ENCODE results near the gene TMEM132D. TPM values are rescaled to one million over a fixed set of nuclear protein-coding genes. Genes with fewer than 3 reads are reported as not detected.

The TMEM132D gene
- total and polyA plus RNA-seq, 2 of the 8 experiments (the other 6 are each of a cell fraction or from before 2014, with no cell fraction given): 3.5 to 10.1 TPM

GRCh38 chr12:129373746-129374145, 530.1 kb downstream of the TMEM132D start:
- Histone ChIP-seq H3K4me2 (ENCODE audit: insufficient read depth in 1 of 2, low read depth in 2 of 2, low read length in 2 of 2) (no peak overlapping the region), H3K9ac (replicated peaks in 1 of 4; ENCODE audit: extremely low read depth in 1 of 4, low read depth in 3 of 4, low read length in 3 of 4) (no peak overlapping the region), H4K20me1 (replicated peaks in 1 of 2; ENCODE audit: control insufficient read depth in 1 of 2, insufficient read depth in 2 of 2, low read length in 2 of 2) (peaks cover 0 to 3% of the 10 kb centered on the region in 2 experiments), H3K4me3 (ENCODE audit: extremely low read depth in 1 of 4, insufficient read depth in 2 of 4, low read depth in 3 of 4, low read length in 4 of 4) (no peak overlapping the region), H3K27me3 (replicated peaks in 1 of 4; ENCODE audit: control insufficient read depth in 3 of 4, extremely low read depth in 1 of 4, insufficient read depth in 3 of 4, low read length in 3 of 4) (no peaks in the 10 kb centered on the region), H3K36me3 (ENCODE audit: control insufficient read depth in 2 of 4, insufficient read depth in 4 of 4, low read length in 3 of 4) (no peaks in the 10 kb centered on the region), H3K79me1 (ENCODE audit: low read depth, low read length) (no peaks in the 10 kb centered on the region), H2BK120ac (replicated peaks; ENCODE audit: low read depth, low read length) (no peak overlapping the region), H2BK15ac (ENCODE audit: low read length) (no peak overlapping the region), H3K23ac (ENCODE audit: insufficient read length) (no peak overlapping the region), H2BK5ac (ENCODE audit: low read depth, low read length) (no peak overlapping the region), H4K5ac (ENCODE audit: insufficient read length, low read depth, low read length) (no peak overlapping the region), H3K9me3 (ENCODE audit: insufficient read depth in 2 of 2, low read depth in 1 of 2, low read length in 1 of 2) (peaks cover 6 to 12% of the 10 kb centered on the region in 2 experiments; a peak in 3 of 4 replicates), H3K18ac (ENCODE audit: extremely low read depth, low read length) (no peak overlapping the region), H2AK5ac (ENCODE audit: low read depth, low read length) (no peak overlapping the region), H3K56ac (replicated peaks; ENCODE audit: insufficient read length, low read depth, low read length) (no peak overlapping the region), H3K27ac (ENCODE audit: low read depth, low read length) (no peak overlapping the region), H3K4ac (replicated peaks; ENCODE audit: insufficient read length, low read depth, low read length) (no peak overlapping the region), H2BK12ac (ENCODE audit: low read depth, low read length) (no peak overlapping the region), H2BK20ac (ENCODE audit: low read length) (no peak overlapping the region), H3K4me1 (replicated peaks in 1 of 4; ENCODE audit: control insufficient read depth in 3 of 4, insufficient read depth in 4 of 4, low read length in 3 of 4) (peaks cover 0 to 3% (median 0%) of the 10 kb centered on the region in 4 experiments; a peak in 2 of 7 replicates), H3K23me2 (ENCODE audit: low read depth, low read length) (peaks cover 6% of the 10 kb centered on the region; the same call in 1 of the 2 replicates), H4K91ac (replicated peaks; ENCODE audit: insufficient read length, low read length) (no peak overlapping the region), H4K8ac (ENCODE audit: extremely low read depth, insufficient read depth, low read length) (no peak overlapping the region), H3K14ac (ENCODE audit: insufficient read length) (no peak overlapping the region), H3K79me2 (ENCODE audit: control insufficient read depth in 1 of 2, insufficient read depth in 2 of 2, low read length in 2 of 2) (no peaks in the 10 kb centered on the region), H2AFZ (ENCODE audit: low read length) (no peak overlapping the region)
- DNase-seq (ENCODE audit: low read depth in 1 of 2, low spot score in 2 of 2): no peak
- ChIA-PET POLR2A (ENCODE audit: partially characterized antibody) (no interaction called here), CTCF (ENCODE audit: partially characterized antibody) (no interaction called here)
- WGBS, 2 experiments (ENCODE audit: extremely low coverage in 1 of 2, insufficient coverage in 1 of 2, insufficient read length in 1 of 2, insufficient replicate concordance in 2 of 2, low coverage in 1 of 2, low lambda C conversion rate in 2 of 2, missing lambda C conversion rate in 1 of 2): 86% methylated on average over 4 of the region's 4 CpGs; no CpG with 5 or more reads in 1 of the 2 experiments
- TF ChIP-seq KDM1A (IDR thresholded peaks at IDR 0.05; ENCODE audit: borderline replicate concordance, low read length) (no peak), USF2 (IDR thresholded peaks at IDR 0.05; ENCODE audit: low read length) (no peak), E2F6 (IDR thresholded peaks at IDR 0.05) (no peak), ATF2 (IDR thresholded peaks at IDR 0.05; ENCODE audit: low read length) (no peak), POLR2AphosphoS5 (IDR thresholded peaks at IDR 0.05; ENCODE audit: low read depth, low read length) (no peak)
- FAIRE-seq: no peak

Measured in H1 (cell line).